ENCODE data around the gene PRXL2A. TPM values are rescaled to one million over a fixed set of nuclear protein-coding genes. Genes with fewer than 3 reads are reported as not detected.
"Not testable (repeated sequence)": the region's sequence is repeated elsewhere in the genome, so short reads cannot be mapped to it uniquely, and the experiment has no call there.

The PRXL2A gene
- total RNA-seq, 1 experiment from 2014 or later, result 22.6 TPM

GRCh38 chr10:80411267-80411668, 2.9 kb downstream of the PRXL2A start:
- peak; percentile 30 for DNase-seq (ENCODE audit: low read depth)

DNA sequence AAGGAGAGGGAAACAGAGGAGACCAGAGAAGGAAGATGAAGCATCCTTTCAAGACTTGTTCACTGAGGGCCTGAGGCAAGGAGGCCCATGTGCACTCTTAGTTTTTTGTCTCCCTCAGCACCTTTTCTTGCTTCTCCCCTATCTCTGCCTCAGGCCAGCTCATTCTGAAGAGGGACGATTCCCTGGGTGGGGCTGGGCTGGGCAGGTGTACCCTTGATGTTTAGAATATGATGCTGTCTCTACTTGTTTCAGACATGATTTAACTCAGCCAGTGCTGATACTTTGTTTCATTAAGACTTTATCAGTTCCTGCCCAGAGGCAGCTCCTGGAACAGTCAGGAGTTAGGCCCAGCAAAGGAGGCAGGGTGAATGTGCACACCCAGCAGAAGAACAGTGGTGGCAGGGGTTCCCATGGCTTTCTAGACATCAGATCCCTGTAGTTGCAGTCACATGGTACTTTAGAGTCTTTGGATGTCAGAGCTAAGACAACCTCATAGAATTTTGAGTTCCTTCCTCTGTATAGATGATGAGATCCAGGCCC, 3.4 kb downstream of the PRXL2A start:
- DNase-seq (ENCODE audit: low read depth), result no peak

DNA sequence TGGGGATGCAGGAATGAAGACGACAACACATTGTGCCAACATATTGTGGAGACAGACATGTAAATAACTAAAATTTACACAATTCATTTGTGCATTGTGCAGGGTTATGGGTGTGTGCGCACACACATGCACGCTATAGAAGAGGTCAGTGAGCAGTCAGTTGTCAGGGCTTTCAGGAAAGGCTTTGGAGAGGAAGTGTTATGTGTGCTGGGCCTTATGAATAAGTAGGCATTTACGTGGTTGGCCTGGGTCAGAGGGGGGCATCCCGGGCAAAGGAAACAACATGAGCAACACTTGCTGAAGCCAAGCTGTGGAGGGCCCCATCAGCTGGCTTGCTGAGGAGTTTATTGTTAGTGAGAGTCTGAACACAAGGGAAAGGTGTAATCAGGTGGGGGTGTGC, 4.1 kb downstream of the PRXL2A start:
- DNase-seq (ENCODE audit: low read depth), result peak; percentile 24

DNA sequence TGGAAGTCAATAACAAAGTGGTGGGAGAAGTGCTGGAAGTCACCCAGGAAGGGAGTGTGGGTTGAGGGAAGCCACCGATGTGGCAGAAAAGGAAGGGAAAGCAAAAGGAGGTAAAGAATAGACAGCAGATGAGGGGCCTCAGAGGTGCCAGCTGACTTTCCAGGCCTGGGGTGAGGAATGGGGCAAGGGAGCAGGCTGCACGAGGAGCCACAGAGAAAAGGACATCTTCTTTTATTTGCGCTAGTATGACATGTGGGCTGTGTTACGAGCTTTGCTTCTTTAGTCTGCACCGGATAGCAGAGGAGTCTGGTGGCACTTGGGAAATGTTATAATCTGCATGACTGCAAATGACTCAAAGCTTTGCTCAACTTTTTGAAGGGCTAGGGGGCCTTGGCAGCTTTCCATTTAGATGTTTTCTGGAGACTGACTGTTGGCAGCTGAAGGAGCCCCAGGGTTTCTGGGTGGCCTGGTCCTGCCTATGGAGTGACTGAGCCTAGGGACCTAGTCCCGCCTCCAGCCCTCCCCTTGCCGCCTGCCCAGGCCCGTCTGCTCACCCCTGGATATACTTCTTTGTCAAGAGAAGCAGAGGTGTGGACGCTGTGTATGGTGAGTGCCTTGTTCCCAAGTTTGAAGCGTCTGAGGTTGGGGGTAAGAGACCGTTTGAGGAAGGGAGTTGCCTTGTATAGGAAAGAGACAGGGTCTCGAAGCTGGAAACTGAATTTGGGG, 5.1 kb downstream of the PRXL2A start:
- DNase-seq (ENCODE audit: low read depth), result peak; percentile 84

- no peak for DNase-seq (ENCODE audit: low read depth)
These were observed 6.0 kb downstream of the PRXL2A start for GRCh38 chr10:80414142-80414895.

GRCh38 chr10:80415734-80416478, 7.6 kb downstream of the PRXL2A start:
- DNase-seq (ENCODE audit: low read depth), result no peak

DNA sequence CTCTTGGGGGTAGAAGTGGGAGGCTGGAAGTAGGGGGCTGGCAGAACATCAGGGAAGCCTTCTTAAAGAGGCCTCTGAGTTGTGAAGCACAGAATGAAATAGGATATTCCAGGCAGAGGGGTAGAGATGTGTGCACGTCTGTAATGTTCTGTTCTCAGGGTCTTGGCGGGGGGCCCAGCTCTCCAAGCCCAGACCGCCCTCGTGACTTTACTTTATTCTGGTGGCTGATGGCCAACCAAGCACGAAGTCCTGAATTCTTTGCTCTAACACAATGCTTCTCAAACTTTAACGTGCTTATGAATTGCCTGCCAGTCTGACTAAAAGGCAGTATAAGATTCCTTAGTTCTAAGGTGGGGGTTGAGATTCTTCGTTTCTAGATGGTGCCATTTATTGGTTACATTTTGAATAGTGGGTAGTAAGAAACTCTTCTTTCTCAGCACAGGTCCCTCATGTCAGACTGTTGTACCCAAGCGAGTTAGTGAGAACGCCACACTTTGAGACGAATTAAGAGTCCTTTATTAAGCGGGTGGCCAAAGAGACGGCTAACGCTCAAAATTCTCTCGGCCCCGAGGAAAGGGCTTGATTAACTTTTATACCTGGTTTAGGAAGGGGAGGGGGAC, 8.2 kb downstream of the PRXL2A start:
- no peak for DNase-seq (ENCODE audit: low read depth)

DNA sequence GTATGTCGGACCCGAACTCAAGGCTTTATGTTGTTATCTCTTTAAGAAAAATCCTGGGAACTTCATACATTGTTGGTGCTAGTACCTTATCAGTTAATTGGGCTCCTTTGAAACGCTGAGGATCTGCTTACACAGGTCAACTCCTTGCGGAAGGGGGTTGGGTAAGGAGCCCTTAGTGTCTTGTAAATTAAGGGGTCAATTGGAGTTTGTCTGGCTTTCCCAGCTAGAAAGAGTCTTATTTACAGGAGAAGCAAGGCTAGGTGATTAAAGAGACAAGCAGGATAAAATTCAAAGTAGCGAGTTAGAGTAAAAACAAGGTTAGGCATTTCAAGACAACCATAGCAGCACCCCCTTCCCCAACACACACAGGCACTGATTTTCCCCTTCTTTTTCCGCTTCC, 8.9 kb downstream of the PRXL2A start:
- DNase-seq (ENCODE audit: low read depth), result not testable (repeated sequence)

- DNase-seq (ENCODE audit: low read depth), result no peak
These were observed 12.8 kb downstream of the PRXL2A start for GRCh38 chr10:80421050-80421706.

DNA sequence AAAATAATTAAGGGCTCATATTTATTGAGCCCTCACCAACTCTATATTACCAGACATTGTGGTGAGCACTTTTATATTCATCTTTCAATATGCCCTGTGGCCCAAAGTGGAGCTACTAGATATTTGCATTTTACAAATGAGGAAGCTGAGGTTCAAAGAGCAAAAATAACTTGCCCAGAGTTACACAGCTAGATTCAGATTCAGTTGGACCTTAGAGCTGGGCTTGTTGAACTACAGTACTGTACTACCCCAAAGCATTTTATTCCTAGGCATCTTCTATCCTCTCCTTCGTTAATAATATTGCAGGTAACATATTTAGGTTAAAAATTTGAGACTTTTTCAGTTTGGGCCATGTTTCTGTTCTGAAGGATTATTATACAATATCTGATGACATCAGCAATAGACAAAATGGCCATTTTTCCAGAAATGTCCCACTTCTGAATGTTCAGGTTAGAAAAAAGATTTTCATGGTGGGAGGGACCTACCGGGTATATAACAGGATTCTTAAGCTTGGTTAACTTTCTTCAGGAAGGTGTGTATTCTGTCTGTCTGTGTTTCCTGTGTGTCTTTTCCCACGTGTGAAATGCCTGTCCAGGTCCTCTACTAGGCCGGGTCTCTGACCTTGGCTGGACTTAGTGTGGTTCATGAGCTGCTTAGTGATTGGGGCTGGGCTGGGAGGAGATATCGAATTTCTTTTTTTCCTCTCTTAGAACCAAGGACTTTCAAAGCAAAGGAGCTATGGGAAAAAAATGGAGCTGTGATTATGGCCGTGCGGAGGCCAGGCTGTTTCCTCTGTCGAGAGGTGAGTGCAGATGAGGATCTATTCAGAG, 13.6 kb downstream of the PRXL2A start:
- DNase-seq (ENCODE audit: low read depth), result no peak

GRCh38 chr10:80425901-80426300, 17.6 kb downstream of the PRXL2A start:
- DNase-seq (ENCODE audit: low read depth), result no peak

DNA sequence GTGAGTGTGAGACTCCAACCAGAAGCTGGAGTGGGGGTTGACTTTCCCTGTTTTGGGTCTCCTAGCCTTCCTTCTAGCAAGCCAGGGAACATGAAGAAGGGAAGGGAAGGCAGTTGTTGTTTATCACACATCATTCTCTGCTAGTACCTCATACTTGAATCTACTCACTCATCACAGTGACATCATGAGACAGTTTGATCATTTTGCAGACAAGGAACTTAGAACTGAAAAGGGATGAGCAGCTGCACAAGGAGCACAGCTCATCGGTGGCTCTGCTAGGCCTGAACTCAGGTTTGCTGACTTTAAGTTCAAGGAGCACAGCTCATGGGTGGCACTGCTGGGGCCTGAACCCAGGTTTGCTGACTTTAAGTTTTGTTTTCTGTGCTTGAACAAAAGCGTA, 19.2 kb downstream of the PRXL2A start:
- no peak for DNase-seq (ENCODE audit: low read depth)

GRCh38 chr10:80429521-80429973, 21.2 kb downstream of the PRXL2A start:
- DNase-seq (ENCODE audit: low read depth), result peak; percentile 79

DNA sequence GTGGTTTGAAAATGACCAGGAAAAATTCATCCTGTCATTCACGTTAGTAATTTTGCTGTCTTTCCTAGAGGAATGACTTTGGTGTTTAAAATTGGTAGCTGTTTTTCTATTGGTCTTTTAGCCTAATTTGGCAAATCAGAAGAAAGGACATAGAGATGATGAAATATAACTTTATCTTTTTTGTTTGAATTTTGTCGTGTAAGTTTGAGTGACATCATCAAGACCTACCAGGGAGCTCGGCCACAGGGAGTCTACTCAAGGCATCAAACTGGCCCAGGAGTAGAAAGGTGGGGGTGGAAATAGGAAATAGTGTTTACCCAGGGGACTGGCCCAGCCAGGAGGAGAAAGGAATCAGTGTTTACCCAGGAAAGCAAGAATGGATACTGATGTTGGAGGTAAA, 24.8 kb downstream of the PRXL2A start:
- no peak for DNase-seq (ENCODE audit: low read depth)

DNA sequence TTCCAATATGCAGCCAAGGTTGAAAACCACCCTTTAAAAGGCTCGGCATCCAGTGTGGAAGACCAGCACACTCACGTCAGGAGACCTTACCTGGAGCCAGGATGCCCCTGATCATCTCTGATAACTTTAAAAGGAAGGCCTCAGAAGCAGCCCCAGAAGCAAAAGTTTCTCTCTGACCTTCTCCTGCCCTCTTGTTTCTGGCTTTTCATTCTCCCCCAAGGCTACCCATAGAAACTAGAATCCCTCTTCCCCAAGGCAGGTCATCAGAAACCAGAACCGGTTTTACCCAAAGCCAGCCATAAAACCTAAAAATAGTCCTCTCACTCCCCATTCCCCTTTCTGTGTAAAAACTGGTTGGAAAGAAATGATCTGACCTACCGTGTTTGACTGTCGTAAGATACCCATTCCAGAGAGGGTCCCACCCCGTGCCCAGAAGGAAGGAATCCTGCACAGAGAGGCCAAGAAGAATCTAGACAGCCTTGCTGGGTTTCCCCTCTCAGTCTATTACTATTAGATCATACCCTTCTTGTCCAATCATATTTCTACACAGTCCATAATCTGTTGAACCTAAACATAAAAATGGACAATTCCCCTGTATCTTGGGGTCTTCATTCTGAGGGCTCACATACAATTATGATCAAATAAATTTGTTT, 28.2 kb downstream of the PRXL2A start:
- DNase-seq (ENCODE audit: low read depth), result no peak

DNA sequence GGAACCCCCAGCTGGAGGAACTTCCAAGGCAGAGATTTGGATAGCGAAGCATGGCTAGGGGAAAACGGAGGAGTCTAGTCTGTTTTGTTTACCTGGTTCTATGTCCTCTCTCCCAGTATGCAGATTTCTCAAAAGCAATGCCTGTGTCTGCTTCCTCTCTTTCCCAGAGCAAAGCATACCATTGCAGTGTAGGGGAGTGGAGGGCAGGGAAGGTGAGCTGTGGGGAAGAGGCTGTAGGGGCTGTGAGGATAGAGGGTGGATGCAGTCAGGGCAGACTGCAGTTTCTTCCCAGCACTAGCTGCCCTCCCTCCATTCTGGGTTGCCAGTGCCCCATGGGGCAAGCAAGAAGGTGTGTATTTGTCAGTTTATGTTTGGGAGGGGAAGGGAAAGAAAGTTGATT, 28.9 kb downstream of the PRXL2A start:
- no peak for DNase-seq (ENCODE audit: low read depth)

- DNase-seq (ENCODE audit: low read depth), result no peak
These were observed 33.5 kb downstream of the PRXL2A start for GRCh38 chr10:80441831-80442230.

- DNase-seq (ENCODE audit: low read depth), result peak; percentile 33
These were observed 34.5 kb downstream of the PRXL2A start for GRCh38 chr10:80442879-80443278.

GRCh38 chr10:80443531-80443974, 35.2 kb downstream of the PRXL2A start:
- DNase-seq (ENCODE audit: low read depth), result peak; percentile 45

DNA sequence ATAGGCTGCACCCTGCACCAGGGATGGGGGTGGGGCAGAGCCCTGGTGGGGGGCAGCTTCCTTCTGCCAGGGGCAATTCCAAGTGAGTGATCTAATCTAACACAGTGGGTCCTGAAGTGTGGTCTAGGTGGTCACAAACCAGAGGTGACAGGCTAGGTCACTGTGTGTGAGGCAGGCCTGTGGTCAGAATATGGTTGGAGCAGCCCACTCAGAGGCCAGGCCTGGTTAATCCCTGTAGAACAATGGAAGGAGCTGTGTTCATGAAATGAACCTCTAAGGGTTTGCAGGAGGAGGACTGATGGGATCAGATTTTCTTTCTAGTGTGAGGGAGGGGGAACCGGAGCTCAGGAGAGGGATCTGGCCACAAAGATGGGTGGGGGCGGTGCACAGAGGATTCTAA, 35.8 kb downstream of the PRXL2A start:
- DNase-seq (ENCODE audit: low read depth), result no peak
